GM12873 (cell line): ENCODE measurements around the gene SLIT3.

Source experiments
- CTCF ChIP-seq: IDR thresholded peaks from 2 replicates; pipeline ENCODE4 v1.5.1; 2012; ENCODE audit warnings: low read depth, mild to moderate bottlenecking, moderate library complexity, low read length, control low read depth; ENCODE audit not compliant: insufficient read depth; ENCODE audit errors: missing control alignments

The SLIT3 gene

GRCh38 chr5:168612123-168612522 is 688.8 kb downstream of the SLIT3 start:
- no peak for TF ChIP-seq CTCF
